H1 (cell line): ENCODE results near the gene DPF3. TPM values are rescaled to one million over a fixed set of nuclear protein-coding genes. Genes with fewer than 3 reads are reported as not detected.

Experiments
- CTCF ChIA-PET: fragments of 300-600 bp; sonication (Branson Sonifier 250); formaldehyde crosslinking; loops from one replicate; lab custom pipeline; 2021; ENCODE audit not compliant: partially characterized antibody; lab: Charles Lee
- POLR2A ChIA-PET: fragments of 300-600 bp; sonication (Branson Sonifier 250); formaldehyde crosslinking; loops from one replicate; lab custom pipeline; 2021; ENCODE audit warnings: inconsistent platforms; ENCODE audit not compliant: partially characterized antibody; lab: Charles Lee
- DNase-seq, 2 experiments: peaks; one replicate each; pipeline versions ENCODE4 v3.0.0 to v3.0.0-alpha.2; 2010 to 2022; ENCODE audit warnings: low spot score in 2 of 2, low read depth in 1 of 2, mixed read lengths in 1 of 2
- FAIRE-seq: peaks from 2 replicates; lab custom pipeline; 2011; peaks lifted over from hg19 to GRCh38; lab: Jason Lieb, UNC
- H2AFZ ChIP-seq: 2 replicates; pipeline ENCODE4 v1.8.1; 2012; ENCODE audit warnings: low read length, inconsistent platforms
- H2AK5ac ChIP-seq: 2 replicates; pipeline ENCODE4 v1.6.1; 2013; ENCODE audit warnings: low read depth, low read length
- H2BK120ac ChIP-seq: replicated peaks from 2 replicates; pipeline ENCODE3; 2013; ENCODE audit warnings: low read depth, low read length, inconsistent platforms
- H2BK12ac ChIP-seq: 2 replicates; pipeline ENCODE4 v1.6.1; 2013; ENCODE audit warnings: low read depth, low read length
- H2BK15ac ChIP-seq: 2 replicates; pipeline ENCODE4 v1.6.1; 2013; ENCODE audit warnings: low read length
- H2BK20ac ChIP-seq: 2 replicates; pipeline ENCODE4 v1.6.1; 2013; ENCODE audit warnings: low read length
- H2BK5ac ChIP-seq: 2 replicates; pipeline ENCODE4 v1.6.1; 2013; ENCODE audit warnings: low read depth, low read length
- H3K14ac ChIP-seq: 2 replicates; pipeline ENCODE4 v1.6.1; 2013; ENCODE audit warnings: inconsistent platforms; ENCODE audit not compliant: insufficient read length
- H3K18ac ChIP-seq: 2 replicates; pipeline ENCODE4 v1.6.1; 2013; ENCODE audit warnings: low read length; ENCODE audit errors: extremely low read depth
- H3K23ac ChIP-seq: 2 replicates; pipeline ENCODE4 v1.6.1; 2013; ENCODE audit warnings: inconsistent platforms; ENCODE audit not compliant: insufficient read length
- H3K23me2 ChIP-seq: 2 replicates; pipeline ENCODE4 v1.6.1; 2013; ENCODE audit warnings: low read depth, low read length
- H3K27ac ChIP-seq: 2 replicates; pipeline ENCODE4 v1.6.1; 2011; ENCODE audit warnings: low read depth, low read length, inconsistent platforms
- H3K27me3 ChIP-seq, 4 experiments: replicated peaks in 1 of 4; 1 replicate in 1 of 4; 2 replicates in 3 of 4; pipeline versions ENCODE4 v1.6.1 to v1.8.1; 2011 to 2013; ENCODE audit warnings: low read length in 3 of 4, mild to moderate bottlenecking in 3 of 4, inconsistent platforms in 2 of 4, mixed read lengths in 2 of 4, moderate library complexity in 1 of 4; ENCODE audit not compliant: control insufficient read depth in 3 of 4, insufficient read depth in 3 of 4; ENCODE audit errors: extremely low read depth in 1 of 4
- H3K36me3 ChIP-seq, 4 experiments: 2 replicates each; pipeline versions ENCODE4 v1.6.1 to v1.8.1; 2011 to 2013; ENCODE audit warnings: mild to moderate bottlenecking in 4 of 4, low read length in 3 of 4, moderate library complexity in 2 of 4, control low read depth in 1 of 4, inconsistent platforms in 1 of 4; ENCODE audit not compliant: insufficient read depth in 4 of 4, control insufficient read depth in 2 of 4
- H3K4ac ChIP-seq: replicated peaks from 2 replicates; pipeline ENCODE3; 2013; ENCODE audit warnings: low read length, low read depth, mixed read lengths, inconsistent platforms; ENCODE audit not compliant: insufficient read length
- H3K4me1 ChIP-seq, 4 experiments: replicated peaks in 1 of 4; 1 replicate in 1 of 4; 2 replicates in 3 of 4; pipeline versions ENCODE4 v1.6.1 to v1.8.1; 2011 to 2013; ENCODE audit warnings: low read length in 3 of 4, inconsistent platforms in 2 of 4, mixed read lengths in 1 of 4; ENCODE audit not compliant: insufficient read depth in 4 of 4, control insufficient read depth in 3 of 4
- H3K4me2 ChIP-seq, 2 experiments: 2 replicates each; pipeline versions ENCODE4 v1.6.1 to v1.8.1; 2011 to 2013; ENCODE audit warnings: low read depth in 2 of 2, low read length in 2 of 2, control low read depth in 1 of 2, inconsistent platforms in 1 of 2, mild to moderate bottlenecking in 1 of 2; ENCODE audit not compliant: insufficient read depth in 1 of 2
- H3K4me3 ChIP-seq, 4 experiments: fragments of 200-600, 300-600 bp in 1 of 4; sonication (generic), shearing (Covaris generic), sonication (Bioruptor Twin) in 1 of 4; 2 replicates each; pipeline versions ENCODE4 v1.5.1 to v1.8.1; 2011 to 2016; ENCODE audit warnings: low read length in 4 of 4, low read depth in 3 of 4, control low read depth in 2 of 4, inconsistent platforms in 2 of 4, mild to moderate bottlenecking in 2 of 4, mixed read lengths in 1 of 4, moderate library complexity in 1 of 4; ENCODE audit not compliant: insufficient read depth in 2 of 4; ENCODE audit errors: extremely low read depth in 1 of 4
- H3K56ac ChIP-seq: replicated peaks from 2 replicates; pipeline ENCODE3; 2013; ENCODE audit warnings: low read depth, mild to moderate bottlenecking, mixed read lengths, low read length, inconsistent platforms; ENCODE audit not compliant: insufficient read length
- H3K79me1 ChIP-seq: 2 replicates; pipeline ENCODE4 v1.6.1; 2013; ENCODE audit warnings: low read depth, low read length, control low read depth
- H3K79me2 ChIP-seq, 2 experiments: 2 replicates each; pipeline versions ENCODE4 v1.6.1 to v1.8.1; 2012 to 2013; ENCODE audit warnings: low read length in 2 of 2, mild to moderate bottlenecking in 2 of 2, inconsistent platforms in 1 of 2; ENCODE audit not compliant: insufficient read depth in 2 of 2, control insufficient read depth in 1 of 2
- H3K9ac ChIP-seq, 4 experiments: replicated peaks in 1 of 4; 1 replicate in 1 of 4; 2 replicates in 3 of 4; pipeline versions ENCODE4 v1.6.1 to v1.8.1; 2011 to 2013; ENCODE audit warnings: low read depth in 3 of 4, low read length in 3 of 4, control low read depth in 2 of 4, mild to moderate bottlenecking in 2 of 4, moderate library complexity in 2 of 4, inconsistent platforms in 1 of 4; ENCODE audit errors: extremely low read depth in 1 of 4
- H3K9me3 ChIP-seq, 2 experiments: 2 replicates each; pipeline versions ENCODE4 v1.6.1 to v1.8.1; 2012 to 2013; ENCODE audit warnings: mild to moderate bottlenecking in 2 of 2, moderate library complexity in 2 of 2, control low read depth in 1 of 2, inconsistent platforms in 1 of 2, low read depth in 1 of 2, low read length in 1 of 2, mixed read lengths in 1 of 2; ENCODE audit not compliant: insufficient read depth in 2 of 2
- H4K20me1 ChIP-seq, 2 experiments: replicated peaks in 1 of 2; 2 replicates each; pipeline versions ENCODE3 to v1.8.1; 2011 to 2013; ENCODE audit warnings: inconsistent platforms in 2 of 2, low read length in 2 of 2, mild to moderate bottlenecking in 1 of 2; ENCODE audit not compliant: insufficient read depth in 2 of 2, control insufficient read depth in 1 of 2
- H4K5ac ChIP-seq: 2 replicates; pipeline ENCODE4 v1.6.1; 2013; ENCODE audit warnings: low read length, low read depth, mixed read lengths, inconsistent platforms; ENCODE audit not compliant: insufficient read length
- H4K8ac ChIP-seq: 2 replicates; pipeline ENCODE4 v1.8.0; 2013; ENCODE audit warnings: mild to moderate bottlenecking, moderate library complexity, low read length, inconsistent platforms; ENCODE audit not compliant: insufficient read depth; ENCODE audit errors: extremely low read depth
- H4K91ac ChIP-seq: replicated peaks from 2 replicates; pipeline ENCODE3; 2013; ENCODE audit warnings: low read length, mixed read lengths, inconsistent platforms; ENCODE audit not compliant: insufficient read length
- CTCF ChIP-seq, 3 experiments: IDR thresholded peaks; 1 replicate in 2 of 3; 2 replicates in 1 of 3; pipeline versions ENCODE4 v1.5.1 to v1.6.1; 2011; ENCODE audit warnings: low read length in 3 of 3, mild to moderate bottlenecking in 3 of 3, inconsistent platforms in 2 of 3, low read depth in 1 of 3, moderate library complexity in 1 of 3; ENCODE audit not compliant: insufficient read depth in 1 of 3; ENCODE audit errors: control extremely low read depth in 1 of 3
- E2F6 ChIP-seq: IDR thresholded peaks from 2 replicates; pipeline ENCODE4 v1.6.1; 2012; ENCODE audit warnings: inconsistent platforms
- RAD21 ChIP-seq, 2 experiments: IDR thresholded peaks in 1 of 2; conservative IDR thresholded peaks in 1 of 2; 2 replicates each; pipeline ENCODE4 v1.6.1; 2011; ENCODE audit warnings: low read depth in 2 of 2, low read length in 2 of 2, improper control_type of control experiment in 1 of 2, inconsistent platforms in 1 of 2, mild to moderate bottlenecking in 1 of 2, moderate library complexity in 1 of 2
- WGBS, 2 experiments: shearing (Covaris generic) in 1 of 2; methylation state at CpG; one replicate each; pipeline versions ENCODE4 v1.1.6 to v1.1.7; 2013 to 2015; ENCODE audit warnings: low lambda C conversion rate in 2 of 2, mixed read lengths in 2 of 2, inconsistent platforms in 1 of 2, low coverage in 1 of 2, missing lambda C conversion rate in 1 of 2; ENCODE audit not compliant: insufficient replicate concordance in 2 of 2, insufficient coverage in 1 of 2, insufficient read length in 1 of 2; ENCODE audit errors: extremely low coverage in 1 of 2, missing lambda C conversion rate in 1 of 2; 5-methylcytosine and 5-hydroxymethylcytosine counted together
- polyA plus RNA-seq, 7 experiments: library from polyadenylated mRNA; depleted of rRNA in 3 of 7; stranded (reverse) in 5 of 7; unstranded in 2 of 7; fragments of >200 nt in 5 of 7; fragments of 200-250 nt in 2 of 7; gene quantifications; 1 replicate in 5 of 7; 2 replicates in 1 of 7; 4 replicates in 1 of 7; pipeline versions ENCODE4 v1.2.1 to v1.2.3, GENCODE V29; 2011 to 2013; ENCODE audit warnings: missing spikeins in 2 of 7, mixed read lengths in 2 of 7
- total RNA-seq: library from RNA; stranded (reverse); fragmentation: NEBNext Ultra II Directional; extraction: Animal tissue kit (Norgen Biotek cat#: 25700); gene quantifications from 2 replicates; pipeline ENCODE4 v1.2.1, GENCODE V29; 2021

Gene DPF3
- total and polyA plus RNA-seq, 2 of the 8 experiments (the other 6 are each of a cell fraction or from before 2014, with no cell fraction given), result 0.19 TPM; not detected in 1

- Histone ChIP-seq H3K79me2 (no peaks in the 10 kb centered on the region), H3K9me3 (0 out of 4 replicates have a peak, but pooled peaks cover 0 to under 1% of the 10 kb centered on the region in 2 experiments), H4K8ac (no peak overlapping the region), H3K79me1 (no peaks in the 10 kb centered on the region), H2BK5ac (no peak overlapping the region), H3K14ac (no peak overlapping the region), H4K5ac (no peak overlapping the region), H3K36me3 (peaks cover 3 to 22% (median 13%) of the 10 kb centered on the region in 4 experiments; a peak in 7 of 8 replicates), H3K23me2 (no peaks in the 10 kb centered on the region), H3K4ac (no peak overlapping the region), H3K18ac (no peak overlapping the region), H3K4me2 (no peak overlapping the region), H2AK5ac (no peak overlapping the region), H3K27me3 (no peaks in the 10 kb centered on the region), H3K4me1 (no peaks in the 10 kb centered on the region), H4K91ac (no peak overlapping the region), H3K9ac (no peak overlapping the region), H2BK20ac (no peak overlapping the region), H3K4me3 (no peak overlapping the region), H3K23ac (no peak overlapping the region), H2BK120ac (no peak overlapping the region), H3K56ac (no peak overlapping the region), H2AFZ (no peak overlapping the region), H2BK12ac (no peak overlapping the region), H4K20me1 (peaks cover 0 to 3% of the 10 kb centered on the region in 2 experiments), H3K27ac (no peak overlapping the region), H2BK15ac (no peak overlapping the region)
- no peak for FAIRE-seq
- 93% methylated on average over 14 of the region's 14 CpGs; no CpG with 5 or more reads in 1 of the 2 experiments for WGBS, 2 experiments
- POLR2A ChIA-PET, result no interaction called here
- TF ChIP-seq RAD21 (IDR thresholded peaks at IDR 0.05 in 1 of 2, conservative IDR thresholded peaks at IDR 0.05 in 1 of 2; ENCODE audit: low read depth in 2 of 2, low read length in 2 of 2) (peak; percentile 65 to 72), E2F6 (no peak), CTCF (IDR thresholded peaks at IDR 0.05; ENCODE audit: control extremely low read depth in 1 of 3, insufficient read depth in 1 of 3, low read depth in 1 of 3, low read length in 3 of 3) (peak; percentile 28 to 54 (median 45); a peak in 3 of 4 replicates)
- CTCF ChIA-PET, result interaction anchor here (0.9 to 2.3 kb wide), 6 partner anchors 8 to 429 kb away, joined by 3 to 16 read pairs (median 3); no protein-coding TSS in a partner anchor
- no peak for DNase-seq
These were observed 49.0 kb upstream of the DPF3 start for GRCh38 chr14:72942934-72943333.
